NOMO-1 (cell line): ENCODE data around the gene FBXL16.
A peak's percentile ranks its signal among the peaks of the same experiment; 100 is the strongest.

ENCODE experiments used
- DNase-seq, 2 experiments: peaks; one replicate each; lab custom pipeline; 2025; ENCODE audit not compliant: unreplicated experiment in 2 of 2; lab: John Stamatoyannopoulos, UW

The FBXL16 gene

GRCh38 chr16:724188-725040, 18.8 kb upstream of the FBXL16 start:
- DNase-seq: no peak

- no peak for DNase-seq
Measured at GRCh38 chr16:723695-724094, 18.1 kb upstream of the FBXL16 start.

GRCh38 chr16:722835-723633, 17.4 kb upstream of the FBXL16 start:
- no peak for DNase-seq

- no peak for DNase-seq
Measured at GRCh38 chr16:721765-722540, 16.4 kb upstream of the FBXL16 start.

GRCh38 chr16:720990-721764, 15.6 kb upstream of the FBXL16 start, which contains the start of gene ANTKMT:
Gene ANTKMT (plus strand): TSS chr16:721146. CDS start chr16:721275, 129 bp downstream.
- DNase-seq: peak; percentile 82 to 87

GRCh38 chr16:720447-720989, 14.9 kb upstream of the FBXL16 start:
- DNase-seq: peak; percentile 23 to 57

- peak in 1 of 2 experiments; percentile 57 for DNase-seq
Measured at GRCh38 chr16:719815-720446, 14.3 kb upstream of the FBXL16 start.

- no peak for DNase-seq
Measured at GRCh38 chr16:718922-719321, 13.3 kb upstream of the FBXL16 start.

GRCh38 chr16:718389-718788, 12.8 kb upstream of the FBXL16 start:
- no peak for DNase-seq

GRCh38 chr16:717450-718245, 12.0 kb upstream of the FBXL16 start:
- no peak for DNase-seq

GRCh38 chr16:716768-717325, 11.2 kb upstream of the FBXL16 start:
- DNase-seq: no peak

- no peak for DNase-seq
Measured at GRCh38 chr16:716200-716568, 10.6 kb upstream of the FBXL16 start.

GRCh38 chr16:715477-716199, 10.0 kb upstream of the FBXL16 start:
- no peak for DNase-seq

GRCh38 chr16:714558-715476, 9.2 kb upstream of the FBXL16 start, which contains the start of gene METRN:
Gene METRN (plus strand): TSS chr16:715118. CDS start chr16:715290, 172 bp downstream.
- DNase-seq: peak; percentile 78 to 91

- DNase-seq: no peak
Measured at GRCh38 chr16:714079-714478, 8.5 kb upstream of the FBXL16 start.

GRCh38 chr16:712740-713250, 7.2 kb upstream of the FBXL16 start:
- DNase-seq: peak in 1 of 2 experiments; percentile 17
